H1 (cell line): ENCODE measurements around the gene FAM107A. TPM values are rescaled to one million over a fixed set of nuclear protein-coding genes. Genes with fewer than 3 reads are reported as not detected.
A peak's percentile ranks its signal among the peaks of the same experiment; 100 is the strongest.

ENCODE experiments used
- ASH2L ChIP-seq: fragments of 200-600, 300-600 bp; sonication (generic); IDR thresholded peaks from one replicate; pipeline ENCODE4 v1.7.1; 2017; ENCODE audit warnings: low read length
- CREB1 ChIP-seq: IDR thresholded peaks from 2 replicates; pipeline ENCODE4 v1.6.1; 2012; ENCODE audit warnings: inconsistent platforms
- EGR1 ChIP-seq: IDR thresholded peaks from 2 replicates; pipeline ENCODE4 v1.6.1; 2011; ENCODE audit warnings: low read depth, low read length, borderline replicate concordance
- EP300 ChIP-seq, 2 experiments: IDR thresholded peaks; 1 replicate in 1 of 2; 2 replicates in 1 of 2; pipeline ENCODE4 v1.6.1; 2011 to 2012; ENCODE audit warnings: low read depth in 2 of 2, low read length in 2 of 2, mild to moderate bottlenecking in 2 of 2, borderline replicate concordance in 1 of 2, inconsistent platforms in 1 of 2, moderate library complexity in 1 of 2
- EZH2 ChIP-seq: fragments of 200-600 bp; sonication (generic); IDR thresholded peaks from 2 replicates; pipeline ENCODE4 v1.7.1; 2012; ENCODE audit warnings: low read depth, mild to moderate bottlenecking, moderate library complexity, low read length, inconsistent platforms; ENCODE audit not compliant: severe bottlenecking
- JUND ChIP-seq: IDR thresholded peaks from 2 replicates; pipeline ENCODE4 v1.6.1; 2011; ENCODE audit warnings: mild to moderate bottlenecking, improper control_type of control experiment, low read length
- KDM4A ChIP-seq: IDR thresholded peaks from one replicate; pipeline ENCODE4 v1.7.1; 2012; ENCODE audit warnings: low read depth, mild to moderate bottlenecking, moderate library complexity, low read length, inconsistent platforms; ENCODE audit not compliant: severe bottlenecking
- PHF8 ChIP-seq: fragments of 200-600 bp; sonication (generic); conservative IDR thresholded peaks from 2 replicates; pipeline ENCODE4 v1.7.1; 2012; ENCODE audit warnings: low read depth, mild to moderate bottlenecking, inconsistent platforms, low read length, moderate library complexity
- POLR2AphosphoS5 ChIP-seq: IDR thresholded peaks from 2 replicates; pipeline ENCODE4 v1.6.1; 2011; ENCODE audit warnings: low read depth, low read length
- RXRA ChIP-seq: IDR thresholded peaks from 2 replicates; pipeline ENCODE4 v1.6.1; 2011; ENCODE audit warnings: low read depth, mild to moderate bottlenecking, low read length, moderate library complexity; ENCODE audit not compliant: insufficient read depth
- SP1 ChIP-seq: IDR thresholded peaks from 2 replicates; pipeline ENCODE4 v1.6.1; 2011; ENCODE audit warnings: low read depth, low read length
- SP2 ChIP-seq: IDR thresholded peaks from 2 replicates; pipeline ENCODE4 v1.6.1; 2012; ENCODE audit warnings: mild to moderate bottlenecking, low read length, inconsistent platforms
- SUZ12 ChIP-seq: fragments of 200-600 bp; sonication (generic); IDR thresholded peaks from 2 replicates; pipeline ENCODE4 v1.6.1; 2012; ENCODE audit warnings: mild to moderate bottlenecking, inconsistent platforms, low read length, moderate library complexity, mixed read lengths
- polyA plus RNA-seq, 7 experiments: library from polyadenylated mRNA; depleted of rRNA in 3 of 7; stranded (reverse) in 5 of 7; unstranded in 2 of 7; fragments of >200 nt in 5 of 7; fragments of 200-250 nt in 2 of 7; gene quantifications; 1 replicate in 5 of 7; 2 replicates in 1 of 7; 4 replicates in 1 of 7; pipeline versions ENCODE4 v1.2.1 to v1.2.3, GENCODE V29; 2011 to 2013; ENCODE audit warnings: missing spikeins in 2 of 7, mixed read lengths in 2 of 7
- total RNA-seq: library from RNA; stranded (reverse); fragmentation: NEBNext Ultra II Directional; extraction: Animal tissue kit (Norgen Biotek cat#: 25700); gene quantifications from 2 replicates; pipeline ENCODE4 v1.2.1, GENCODE V29; 2021

FAM107A gene
- total and polyA plus RNA-seq, 2 of the 8 experiments (the other 6 are each of a cell fraction or from before 2014, with no cell fraction given), result 0.51 to 0.65 TPM

- TF ChIP-seq EP300 (IDR thresholded peaks at IDR 0.05; ENCODE audit: borderline replicate concordance in 1 of 2, low read depth in 2 of 2, low read length in 2 of 2) (0 out of 3 replicates have a peak, but pooled peaks of 1 of the 2 experiments have one; percentile 36), PHF8 (no peak), EGR1 (no peak), RXRA (no peak), KDM4A (no peak), ASH2L (peak; percentile 6), SP1 (no peak), SUZ12 (0 out of 2 replicates have a peak, but pooled peaks have one; percentile 33), EZH2 (peak; percentile 29), POLR2AphosphoS5 (no peak), JUND (no peak), SP2 (no peak), CREB1 (0 out of 2 replicates have a peak, but pooled peaks have one; percentile 47)
Observed at GRCh38 chr3:58585005-58585786, 8.0 kb upstream of the FAM107A start (continued).
